ENCODE measurements around the gene MRM1. TPM values are rescaled to one million over a fixed set of nuclear protein-coding genes. Genes with fewer than 3 reads are reported as not detected.

The MRM1 gene
- total RNA-seq, 1 experiment from 2014 or later: 10.0 TPM

GRCh38 chr17:36657763-36658490 lies 56.5 kb downstream of the MRM1 start:
- Mint-ChIP-seq H3K36me3 (ENCODE audit: insufficient read depth, unreplicated experiment) (peaks cover 7% of the 10 kb centered on the region), H3K4me1 (ENCODE audit: insufficient read depth, unreplicated experiment) (peaks cover 5% of the 10 kb centered on the region), H3K4me3 (ENCODE audit: unreplicated experiment) (no peak overlapping the region), H3K9me3 (ENCODE audit: unreplicated experiment) (no peaks in the 10 kb centered on the region), H3K27ac (ENCODE audit: low read depth, unreplicated experiment) (no peak overlapping the region), H3K27me3 (ENCODE audit: insufficient read depth, unreplicated experiment) (peaks cover 38% of the 10 kb centered on the region)
- ChIA-PET POLR2A (no interaction called here), CTCF (interaction anchor here (0.7 to 0.9 kb wide), 2 partner anchors 97 to 349 kb away, joined by 3 read pairs; no protein-coding TSS in a partner anchor)
- TF ChIP-seq, protein P1, sequence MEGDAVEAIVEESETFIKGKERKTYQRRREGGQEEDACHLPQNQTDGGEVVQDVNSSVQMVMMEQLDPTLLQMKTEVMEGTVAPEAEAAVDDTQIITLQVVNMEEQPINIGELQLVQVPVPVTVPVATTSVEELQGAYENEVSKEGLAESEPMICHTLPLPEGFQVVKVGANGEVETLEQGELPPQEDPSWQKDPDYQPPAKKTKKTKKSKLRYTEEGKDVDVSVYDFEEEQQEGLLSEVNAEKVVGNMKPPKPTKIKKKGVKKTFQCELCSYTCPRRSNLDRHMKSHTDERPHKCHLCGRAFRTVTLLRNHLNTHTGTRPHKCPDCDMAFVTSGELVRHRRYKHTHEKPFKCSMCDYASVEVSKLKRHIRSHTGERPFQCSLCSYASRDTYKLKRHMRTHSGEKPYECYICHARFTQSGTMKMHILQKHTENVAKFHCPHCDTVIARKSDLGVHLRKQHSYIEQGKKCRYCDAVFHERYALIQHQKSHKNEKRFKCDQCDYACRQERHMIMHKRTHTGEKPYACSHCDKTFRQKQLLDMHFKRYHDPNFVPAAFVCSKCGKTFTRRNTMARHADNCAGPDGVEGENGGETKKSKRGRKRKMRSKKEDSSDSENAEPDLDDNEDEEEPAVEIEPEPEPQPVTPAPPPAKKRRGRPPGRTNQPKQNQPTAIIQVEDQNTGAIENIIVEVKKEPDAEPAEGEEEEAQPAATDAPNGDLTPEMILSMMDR (IDR thresholded peaks at IDR 0.05; ENCODE audit: unreplicated experiment): no peak
- intact Hi-C loops (cut with micrococcal nuclease): no loop called here
- no peak for DNase-seq (ENCODE audit: unreplicated experiment)
- no TSS peak for BruUV-seq (replicated peaks)

Other genes starting within 250 kb of the MRM1 start
- not detected in 2 replicates for gene TBC1D3H, start 213.1 kb upstream of the MRM1 start, total RNA-seq (2022)
- gene ZNHIT3, start 114.9 kb upstream of the MRM1 start, total RNA-seq (2022): 33.9 and 35.5 TPM in 2 replicates
- gene MYO19, start 66.7 kb upstream of the MRM1 start, total RNA-seq (2022): 64.7 and 72.2 TPM in 2 replicates
- 7.5 and 9.8 TPM in 2 replicates for gene PIGW, start 66.6 kb upstream of the MRM1 start, total RNA-seq (2022)
- 88.7 and 91.5 TPM in 2 replicates for gene GGNBP2, start 56.7 kb upstream of the MRM1 start, total RNA-seq (2022)
- gene DHRS11, start 9.7 kb upstream of the MRM1 start, total RNA-seq (2022): 11.8 and 14.7 TPM in 2 replicates

Data from MCF 10A (cell line).